Measurements from ENCODE around the gene MOGAT2.

- no peak for TF ChIP-seq CTCF (IDR thresholded peaks at IDR 0.05 in 2 of 3, conservative IDR thresholded peaks at IDR 0.05 in 1 of 3; ENCODE audit: borderline replicate concordance in 1 of 3, insufficient read depth in 1 of 3, low read depth in 2 of 3, low read length in 2 of 3)
- TF ChIP-seq ZFX (IDR thresholded peaks at IDR 0.05): no peak
- no peak for TF ChIP-seq EZH2 (IDR thresholded peaks at IDR 0.05)
- TF ChIP-seq RAD21 (IDR thresholded peaks at IDR 0.05; ENCODE audit: low read depth): no peak
- TF ChIP-seq ZBTB33 (IDR thresholded peaks at IDR 0.05; ENCODE audit: extremely low read depth, insufficient replicate concordance, low read length): no peak
- TF ChIP-seq MAX (IDR thresholded peaks at IDR 0.05): no peak
- no peak for TF ChIP-seq POLR2AphosphoS5 (IDR thresholded peaks at IDR 0.05; ENCODE audit: low read depth, low read length)
- TF ChIP-seq POLR2A (IDR thresholded peaks at IDR 0.05; ENCODE audit: borderline replicate concordance, extremely low read depth, insufficient read depth, insufficient read length): no peak
- TF ChIP-seq SP1 (IDR thresholded peaks at IDR 0.05; ENCODE audit: low read depth): no peak
Observed at GRCh38 chr11:75733071-75733430, 15.4 kb downstream of the MOGAT2 start.
